ENCODE results near the gene SCD.
"Not testable (repeated sequence)": the region's sequence is repeated elsewhere in the genome, so short reads cannot be mapped to it uniquely, and the experiment has no call there.

The SCD gene

GRCh38 chr10:100346765-100347567 lies at the start of gene SCD:
Gene SCD (plus strand): TSS chr10:100347233. CDS start chr10:100347505, 272 bp downstream.
- peak; percentile 94 for DNase-seq (ENCODE audit: low read depth)

- no peak for DNase-seq (ENCODE audit: low read depth)
Measured at GRCh38 chr10:100297242-100297641, 49.8 kb upstream of the SCD start.

- not testable (repeated sequence) for DNase-seq (ENCODE audit: low read depth)
Measured at GRCh38 chr10:100301123-100301522, 45.9 kb upstream of the SCD start.

GRCh38 chr10:100303724-100304319 lies 43.2 kb upstream of the SCD start:
- DNase-seq (ENCODE audit: low read depth) = peak; percentile 33

- no peak for DNase-seq (ENCODE audit: low read depth)
Measured at GRCh38 chr10:100304414-100304813, 42.6 kb upstream of the SCD start.

GRCh38 chr10:100306861-100307260 lies 40.2 kb upstream of the SCD start:
- DNase-seq (ENCODE audit: low read depth) = no peak

GRCh38 chr10:100307684-100308083 lies 39.3 kb upstream of the SCD start:
- peak; percentile 48 for DNase-seq (ENCODE audit: low read depth)

GRCh38 chr10:100311298-100311697 lies 35.7 kb upstream of the SCD start:
- DNase-seq (ENCODE audit: low read depth) = no peak

- no peak for DNase-seq (ENCODE audit: low read depth)
Measured at GRCh38 chr10:100315615-100316014, 31.4 kb upstream of the SCD start.

GRCh38 chr10:100318207-100318606 lies 28.8 kb upstream of the SCD start:
- DNase-seq (ENCODE audit: low read depth) = no peak

- no peak for DNase-seq (ENCODE audit: low read depth)
Measured at GRCh38 chr10:100319707-100320402, 27.2 kb upstream of the SCD start.

GRCh38 chr10:100325158-100325557 lies 21.9 kb upstream of the SCD start:
- DNase-seq (ENCODE audit: low read depth) = peak; percentile 30

GRCh38 chr10:100327007-100327717 lies 19.9 kb upstream of the SCD start:
- DNase-seq (ENCODE audit: low read depth) = no peak

GRCh38 chr10:100327718-100328009 lies 19.4 kb upstream of the SCD start:
- DNase-seq (ENCODE audit: low read depth) = no peak

- no peak for DNase-seq (ENCODE audit: low read depth)
Measured at GRCh38 chr10:100328198-100328597, 18.8 kb upstream of the SCD start.

GRCh38 chr10:100330079-100330478 lies 17.0 kb upstream of the SCD start, which contains the start of gene PKD2L1:
Gene PKD2L1 (minus strand): TSS chr10:100330228. CDS start chr10:100330103, 125 bp downstream.
- DNase-seq (ENCODE audit: low read depth) = no peak

GRCh38 chr10:100333106-100333505 lies 13.9 kb upstream of the SCD start:
- DNase-seq (ENCODE audit: low read depth) = no peak

- peak; percentile 17 for DNase-seq (ENCODE audit: low read depth)
Measured at GRCh38 chr10:100333661-100334440, 13.2 kb upstream of the SCD start.

GRCh38 chr10:100334762-100335161 lies 12.3 kb upstream of the SCD start:
- no peak for DNase-seq (ENCODE audit: low read depth)

GRCh38 chr10:100338434-100339036 lies 8.5 kb upstream of the SCD start:
- peak; percentile 63 for DNase-seq (ENCODE audit: low read depth)

- no peak for DNase-seq (ENCODE audit: low read depth)
Measured at GRCh38 chr10:100339236-100339635, 7.8 kb upstream of the SCD start.
